Panc1 (cell line): ENCODE measurements around the gene RNF215.

ENCODE experiments used
- POLR2AphosphoS5 ChIP-seq: IDR thresholded peaks from 2 replicates; pipeline ENCODE4 v1.6.1; 2012; ENCODE audit warnings: mild to moderate bottlenecking, low read depth, low read length, moderate library complexity
- TF ChIP-seq, protein P1 (sequence below): fragments of 450-650 bp; IDR thresholded peaks from 2 replicates; pipeline ENCODE4 v1.5.1; 2017; ENCODE audit warnings: mild to moderate bottlenecking
- TF ChIP-seq, protein P2 (sequence below), 2 experiments: IDR thresholded peaks; 2 replicates each; pipeline ENCODE4 v1.6.1; 2011 to 2012; ENCODE audit warnings: low read depth in 2 of 2, control low read depth in 1 of 2, low read length in 1 of 2, mild to moderate bottlenecking in 1 of 2, moderate library complexity in 1 of 2; ENCODE audit not compliant: insufficient read depth in 1 of 2

DNA sequence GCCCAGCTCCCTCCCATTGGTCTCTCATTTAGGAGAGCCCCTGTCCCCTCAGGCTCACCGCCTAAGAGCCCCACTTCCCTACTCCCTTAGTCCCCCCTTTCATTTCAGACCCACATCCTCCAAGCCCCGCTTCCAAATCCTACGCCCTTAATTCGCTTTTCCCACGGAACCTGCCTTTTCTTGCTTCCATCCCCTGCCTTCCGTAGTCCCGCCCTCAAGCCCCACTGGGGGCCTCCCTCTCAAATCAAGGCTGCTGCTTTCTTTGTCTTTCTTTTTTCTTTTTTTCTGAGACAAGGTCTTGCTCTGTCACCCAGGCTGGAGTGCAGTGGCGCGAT, 30.0 kb downstream of the RNF215 start:
- TF ChIP-seq, protein P1, sequence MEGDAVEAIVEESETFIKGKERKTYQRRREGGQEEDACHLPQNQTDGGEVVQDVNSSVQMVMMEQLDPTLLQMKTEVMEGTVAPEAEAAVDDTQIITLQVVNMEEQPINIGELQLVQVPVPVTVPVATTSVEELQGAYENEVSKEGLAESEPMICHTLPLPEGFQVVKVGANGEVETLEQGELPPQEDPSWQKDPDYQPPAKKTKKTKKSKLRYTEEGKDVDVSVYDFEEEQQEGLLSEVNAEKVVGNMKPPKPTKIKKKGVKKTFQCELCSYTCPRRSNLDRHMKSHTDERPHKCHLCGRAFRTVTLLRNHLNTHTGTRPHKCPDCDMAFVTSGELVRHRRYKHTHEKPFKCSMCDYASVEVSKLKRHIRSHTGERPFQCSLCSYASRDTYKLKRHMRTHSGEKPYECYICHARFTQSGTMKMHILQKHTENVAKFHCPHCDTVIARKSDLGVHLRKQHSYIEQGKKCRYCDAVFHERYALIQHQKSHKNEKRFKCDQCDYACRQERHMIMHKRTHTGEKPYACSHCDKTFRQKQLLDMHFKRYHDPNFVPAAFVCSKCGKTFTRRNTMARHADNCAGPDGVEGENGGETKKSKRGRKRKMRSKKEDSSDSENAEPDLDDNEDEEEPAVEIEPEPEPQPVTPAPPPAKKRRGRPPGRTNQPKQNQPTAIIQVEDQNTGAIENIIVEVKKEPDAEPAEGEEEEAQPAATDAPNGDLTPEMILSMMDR: no peak
- TF ChIP-seq POLR2AphosphoS5: no peak
- TF ChIP-seq, protein P2, sequence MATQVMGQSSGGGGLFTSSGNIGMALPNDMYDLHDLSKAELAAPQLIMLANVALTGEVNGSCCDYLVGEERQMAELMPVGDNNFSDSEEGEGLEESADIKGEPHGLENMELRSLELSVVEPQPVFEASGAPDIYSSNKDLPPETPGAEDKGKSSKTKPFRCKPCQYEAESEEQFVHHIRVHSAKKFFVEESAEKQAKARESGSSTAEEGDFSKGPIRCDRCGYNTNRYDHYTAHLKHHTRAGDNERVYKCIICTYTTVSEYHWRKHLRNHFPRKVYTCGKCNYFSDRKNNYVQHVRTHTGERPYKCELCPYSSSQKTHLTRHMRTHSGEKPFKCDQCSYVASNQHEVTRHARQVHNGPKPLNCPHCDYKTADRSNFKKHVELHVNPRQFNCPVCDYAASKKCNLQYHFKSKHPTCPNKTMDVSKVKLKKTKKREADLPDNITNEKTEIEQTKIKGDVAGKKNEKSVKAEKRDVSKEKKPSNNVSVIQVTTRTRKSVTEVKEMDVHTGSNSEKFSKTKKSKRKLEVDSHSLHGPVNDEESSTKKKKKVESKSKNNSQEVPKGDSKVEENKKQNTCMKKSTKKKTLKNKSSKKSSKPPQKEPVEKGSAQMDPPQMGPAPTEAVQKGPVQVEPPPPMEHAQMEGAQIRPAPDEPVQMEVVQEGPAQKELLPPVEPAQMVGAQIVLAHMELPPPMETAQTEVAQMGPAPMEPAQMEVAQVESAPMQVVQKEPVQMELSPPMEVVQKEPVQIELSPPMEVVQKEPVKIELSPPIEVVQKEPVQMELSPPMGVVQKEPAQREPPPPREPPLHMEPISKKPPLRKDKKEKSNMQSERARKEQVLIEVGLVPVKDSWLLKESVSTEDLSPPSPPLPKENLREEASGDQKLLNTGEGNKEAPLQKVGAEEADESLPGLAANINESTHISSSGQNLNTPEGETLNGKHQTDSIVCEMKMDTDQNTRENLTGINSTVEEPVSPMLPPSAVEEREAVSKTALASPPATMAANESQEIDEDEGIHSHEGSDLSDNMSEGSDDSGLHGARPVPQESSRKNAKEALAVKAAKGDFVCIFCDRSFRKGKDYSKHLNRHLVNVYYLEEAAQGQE (IDR thresholded peaks at IDR 0.05; ENCODE audit: insufficient read depth in 1 of 2, low read depth in 2 of 2, low read length in 1 of 2): no peak
